GM19372 (cell line): ENCODE data around the gene ACMSD.
"Not testable (repeated sequence)": the region's sequence is repeated elsewhere in the genome, so short reads cannot be mapped to it uniquely, and the experiment has no call there.

Source experiments
- ATAC-seq: cut with Tn5 transposase; IDR thresholded peaks from one replicate; pipeline ENCODE4 v1.9.1; 2021; ENCODE audit warnings: mild to moderate bottlenecking, low read depth, moderate library complexity; ENCODE audit not compliant: unreplicated experiment

Gene ACMSD

GRCh38 chr2:134900151-134900550 lies 61.7 kb downstream of the ACMSD start:
- no peak for ATAC-seq

DNA sequence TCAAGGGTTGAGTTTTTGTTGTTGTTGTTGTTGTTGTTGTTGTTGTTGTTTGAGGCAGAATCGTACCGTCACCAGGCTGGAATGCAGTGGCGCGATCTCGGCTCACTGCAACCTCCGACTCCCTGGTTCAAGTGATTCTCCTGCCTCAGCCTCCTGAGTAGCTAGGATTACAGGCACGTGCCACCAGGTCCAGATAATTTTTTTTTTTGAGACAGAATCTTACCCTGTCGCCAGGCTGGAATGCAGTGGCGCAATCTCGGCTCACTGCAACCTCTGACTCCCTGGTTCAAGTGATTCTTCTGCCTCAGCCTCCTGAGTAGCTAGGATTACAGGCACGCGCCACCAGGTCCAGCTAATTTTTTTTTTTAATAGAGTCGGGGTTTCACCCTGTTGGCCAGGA lies 65.3 kb downstream of the ACMSD start:
- ATAC-seq, result not testable (repeated sequence)

DNA sequence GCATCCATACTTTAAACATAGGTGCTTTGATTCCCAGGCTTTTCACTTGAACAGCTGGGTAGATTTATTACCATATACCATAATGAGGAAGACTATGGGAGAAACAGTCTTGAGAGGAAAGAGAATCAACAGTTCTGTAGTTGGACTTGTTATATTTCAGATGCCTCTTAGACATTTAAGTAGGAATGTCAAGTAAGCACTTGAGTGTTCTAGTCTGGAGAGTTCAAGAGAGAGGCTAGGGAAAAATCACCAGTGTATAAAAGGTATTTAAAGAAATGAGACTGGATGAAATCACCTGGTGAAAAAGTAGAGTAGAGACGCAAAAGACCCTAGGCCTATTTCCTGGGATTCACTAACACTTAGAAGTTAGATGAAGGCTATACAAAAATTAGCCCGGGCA lies 66.8 kb downstream of the ACMSD start:
- ATAC-seq, result no peak

GRCh38 chr2:134906726-134907125 lies 68.3 kb downstream of the ACMSD start:
- no peak for ATAC-seq

DNA sequence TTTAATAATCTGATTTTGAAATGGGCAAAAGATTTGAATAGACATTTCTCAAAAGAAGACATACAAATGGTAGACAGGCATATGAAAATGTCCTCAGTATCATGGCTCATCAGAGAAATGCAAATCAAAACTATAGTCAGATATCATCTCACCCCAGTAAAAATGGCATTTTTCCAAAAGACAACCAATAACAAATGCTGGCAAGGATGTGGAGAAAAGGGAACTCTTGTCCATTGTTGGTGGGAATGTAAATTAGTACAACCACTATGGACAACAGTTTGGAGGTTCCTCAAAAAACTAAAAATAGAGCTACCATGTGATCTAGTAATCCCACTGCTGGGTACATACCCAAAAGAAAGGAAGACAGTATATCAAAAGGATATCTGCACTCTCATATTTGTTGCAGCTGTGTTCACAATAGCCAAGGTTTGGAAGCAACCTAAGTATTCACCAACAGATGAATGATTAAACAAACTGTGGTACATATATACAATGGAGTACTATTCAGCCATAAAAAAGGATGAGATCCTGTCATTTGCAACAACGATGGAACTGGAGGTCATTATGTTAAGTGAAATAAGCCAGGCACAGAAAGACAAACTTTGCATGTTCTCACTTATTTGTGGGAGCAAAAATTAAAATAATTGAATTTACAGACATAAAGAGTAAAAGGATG lies 69.2 kb downstream of the ACMSD start:
- not testable (repeated sequence) for ATAC-seq

DNA sequence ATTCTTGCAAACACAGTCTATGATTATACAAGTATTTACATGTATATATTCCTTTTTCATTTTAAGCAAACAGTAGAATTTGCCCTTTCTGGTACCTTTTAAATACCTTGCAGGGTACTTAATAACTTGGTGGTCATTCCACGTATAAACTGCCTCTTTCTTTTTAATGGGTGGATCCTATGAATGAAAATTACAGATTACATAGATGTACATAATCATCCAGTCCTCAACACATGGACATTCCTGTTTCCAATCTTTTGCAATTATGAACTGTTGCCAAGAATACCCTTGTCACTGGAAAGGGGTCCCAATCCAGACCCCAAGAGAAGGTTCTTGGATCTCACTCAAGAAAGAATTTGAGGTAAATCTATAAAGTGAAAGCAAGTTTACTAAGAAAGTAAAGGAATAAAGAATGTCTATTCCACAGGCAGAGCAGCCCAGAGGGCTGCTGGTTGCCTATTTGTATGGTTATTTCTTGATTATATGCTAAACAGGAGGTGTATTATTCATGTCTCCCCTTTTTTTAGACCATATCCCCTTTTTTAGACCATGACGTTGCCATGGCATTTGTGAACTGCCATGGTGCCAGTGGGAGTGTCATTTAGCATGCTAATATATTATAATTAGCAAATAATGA lies 72.5 kb downstream of the ACMSD start:
- ATAC-seq, result no peak

DNA sequence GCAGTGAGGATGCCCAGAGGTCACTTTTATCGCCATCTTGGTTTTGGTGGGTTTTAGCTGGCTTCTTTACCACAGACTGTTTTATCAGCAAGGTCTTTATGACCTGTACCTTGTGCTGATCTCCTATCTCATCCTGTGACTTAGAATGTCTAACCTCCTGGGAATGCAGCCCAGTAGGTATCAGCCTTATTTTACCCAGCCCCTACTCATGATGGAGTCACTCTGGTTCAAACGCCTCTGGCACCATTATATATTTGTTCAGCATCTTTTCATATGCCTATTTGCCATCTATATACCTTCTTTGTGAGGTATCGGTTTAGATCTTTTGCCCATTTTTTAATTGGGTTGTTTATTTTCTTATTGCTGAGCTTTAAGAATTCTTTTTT lies 73.0 kb downstream of the ACMSD start:
- no peak for ATAC-seq

- no peak for ATAC-seq
Measured at GRCh38 chr2:134912361-134912760, 73.9 kb downstream of the ACMSD start.

DNA sequence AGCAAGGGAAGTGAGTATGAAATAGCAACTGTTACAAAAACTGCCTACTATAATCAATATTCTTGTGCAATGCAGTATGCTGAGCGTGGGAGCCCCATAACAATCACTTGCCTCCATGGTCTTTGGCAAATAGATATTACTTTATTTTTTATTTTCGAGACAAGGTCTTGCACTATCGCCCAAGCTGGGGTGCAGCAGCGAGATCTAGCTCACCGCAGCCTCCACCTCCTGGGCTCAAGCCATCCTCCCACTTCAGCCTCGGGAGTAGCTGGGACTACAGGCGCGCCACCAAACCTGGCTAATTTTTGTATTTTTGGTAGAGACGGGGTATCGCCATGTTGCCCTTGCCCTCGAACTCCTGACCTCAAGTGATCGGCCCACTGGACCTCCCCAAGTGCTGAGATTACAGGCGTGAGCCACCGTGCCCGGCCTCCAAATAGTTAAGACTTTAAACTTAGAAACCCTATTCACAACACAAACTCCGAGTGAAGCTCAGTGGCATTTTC lies 79.0 kb downstream of the ACMSD start:
- ATAC-seq, result no peak

DNA sequence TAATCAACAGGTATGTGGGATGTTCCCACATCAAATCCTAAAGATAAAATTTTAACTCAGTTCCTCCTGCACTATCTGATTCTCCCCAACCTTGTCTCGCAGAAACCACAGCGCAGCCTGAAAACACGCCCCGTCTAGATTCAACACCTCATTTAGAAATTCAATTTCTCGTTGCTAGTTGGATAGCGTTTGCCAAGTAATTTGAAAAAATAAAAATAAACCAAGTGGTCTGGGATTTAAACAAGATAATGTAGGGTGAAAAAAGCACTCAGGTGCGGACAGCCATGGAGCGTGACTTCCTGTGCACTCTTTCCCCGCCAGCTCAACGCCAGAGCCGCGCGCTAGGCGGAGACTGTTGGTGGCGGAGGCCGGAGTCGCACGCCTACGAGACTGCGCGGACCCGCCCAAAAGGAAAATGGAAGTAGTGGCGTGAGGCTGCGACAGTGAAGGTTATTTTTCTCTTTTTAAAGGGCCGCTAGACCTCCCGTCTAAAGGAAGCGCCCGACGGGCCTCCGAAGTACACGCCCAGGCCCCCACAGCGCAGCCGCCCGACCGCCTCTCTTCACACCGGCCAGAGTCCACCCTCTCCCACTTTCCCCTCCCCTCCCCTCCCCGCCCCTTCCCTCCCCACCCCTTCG lies 79.6 kb downstream of the ACMSD start:
- ATAC-seq, result peak; percentile 63

DNA sequence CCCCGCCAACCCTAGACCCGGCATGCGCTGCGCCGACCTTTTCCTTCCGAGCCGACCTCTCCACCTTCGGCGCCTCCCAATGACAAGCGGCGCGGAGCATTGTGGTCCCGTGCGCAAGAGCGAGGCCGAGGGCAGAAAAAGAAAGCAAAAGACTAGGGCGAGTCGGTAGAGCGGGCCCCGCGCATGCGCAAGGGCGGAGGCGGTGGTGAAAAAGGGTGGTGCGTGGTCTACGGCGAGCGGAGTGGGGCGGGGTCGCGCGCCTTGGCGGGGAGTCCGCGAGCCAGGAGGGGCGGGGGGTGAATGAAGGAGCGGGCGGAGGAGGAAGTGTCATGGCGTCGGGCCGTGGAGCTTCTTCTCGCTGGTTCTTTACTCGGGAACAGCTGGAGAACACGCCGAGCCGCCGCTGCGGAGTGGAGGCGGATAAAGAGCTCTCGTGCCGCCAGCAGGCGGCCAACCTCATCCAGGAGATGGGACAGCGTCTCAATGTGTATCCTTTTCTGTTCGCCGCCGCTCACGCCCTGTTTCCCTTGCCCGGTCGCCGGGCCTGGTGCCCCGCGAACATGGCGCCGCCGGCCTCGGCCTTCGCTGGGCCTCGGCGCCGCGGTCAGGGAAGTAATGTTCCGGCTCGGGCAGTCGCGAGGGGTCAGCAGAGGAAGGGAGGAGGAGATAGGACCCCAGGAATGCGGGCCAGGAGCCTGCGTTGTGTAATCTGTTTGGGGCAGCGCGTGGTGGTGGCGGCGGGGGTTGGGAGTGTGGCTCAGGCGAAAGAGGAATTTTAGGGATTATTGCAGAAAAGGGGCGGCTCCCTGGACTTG lies 80.3 kb downstream of the ACMSD start, which contains the start of gene CCNT2:
TSS of gene CCNT2 (plus strand) at position 297 of the 815 bp plus-strand sequence. CDS start at position 330, 33 bp downstream.
- ATAC-seq, result peak; percentile 73

DNA sequence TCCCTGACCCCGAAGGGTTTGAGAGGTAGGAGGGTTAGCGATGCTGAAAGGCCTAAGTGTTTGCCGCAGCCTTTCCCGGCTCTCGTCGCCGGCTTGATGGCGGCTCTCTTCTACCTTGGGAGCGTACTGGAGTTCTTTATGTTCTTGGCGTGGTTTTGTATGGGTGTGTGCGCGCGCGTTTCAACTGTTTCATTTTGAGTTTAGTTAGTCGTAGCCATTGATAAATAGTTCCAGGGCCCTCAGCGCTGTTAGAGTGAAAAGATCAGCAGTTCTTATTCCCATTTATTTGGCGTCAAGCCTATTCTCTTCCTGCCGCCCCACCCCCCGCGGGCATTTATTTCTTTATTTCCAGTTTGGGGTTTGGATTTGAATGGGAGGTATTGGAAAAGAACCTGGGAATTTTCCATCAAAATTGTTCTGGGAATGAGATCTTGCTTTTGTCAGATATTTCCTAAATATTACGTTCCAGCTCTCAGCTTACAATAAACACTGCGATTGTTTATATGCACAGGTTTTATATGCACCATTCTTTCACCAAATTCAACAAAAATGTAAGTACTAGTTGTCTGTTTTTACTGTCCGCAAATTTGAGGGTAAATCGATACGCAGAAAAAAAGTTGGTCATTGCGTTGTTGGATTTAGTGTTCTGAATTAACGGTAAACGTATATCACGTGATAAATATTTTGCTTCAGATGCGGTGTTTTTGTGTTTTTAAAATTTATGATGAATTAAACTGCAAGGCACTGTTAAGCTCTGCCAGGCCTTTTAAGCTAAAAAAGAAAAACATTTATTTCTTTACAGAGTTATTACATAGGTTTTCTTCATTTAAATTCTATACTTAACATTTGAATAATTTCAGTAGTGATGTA lies 81.2 kb downstream of the ACMSD start:
- ATAC-seq, result no peak

GRCh38 chr2:134924912-134925311 lies 86.5 kb downstream of the ACMSD start:
- no peak for ATAC-seq

DNA sequence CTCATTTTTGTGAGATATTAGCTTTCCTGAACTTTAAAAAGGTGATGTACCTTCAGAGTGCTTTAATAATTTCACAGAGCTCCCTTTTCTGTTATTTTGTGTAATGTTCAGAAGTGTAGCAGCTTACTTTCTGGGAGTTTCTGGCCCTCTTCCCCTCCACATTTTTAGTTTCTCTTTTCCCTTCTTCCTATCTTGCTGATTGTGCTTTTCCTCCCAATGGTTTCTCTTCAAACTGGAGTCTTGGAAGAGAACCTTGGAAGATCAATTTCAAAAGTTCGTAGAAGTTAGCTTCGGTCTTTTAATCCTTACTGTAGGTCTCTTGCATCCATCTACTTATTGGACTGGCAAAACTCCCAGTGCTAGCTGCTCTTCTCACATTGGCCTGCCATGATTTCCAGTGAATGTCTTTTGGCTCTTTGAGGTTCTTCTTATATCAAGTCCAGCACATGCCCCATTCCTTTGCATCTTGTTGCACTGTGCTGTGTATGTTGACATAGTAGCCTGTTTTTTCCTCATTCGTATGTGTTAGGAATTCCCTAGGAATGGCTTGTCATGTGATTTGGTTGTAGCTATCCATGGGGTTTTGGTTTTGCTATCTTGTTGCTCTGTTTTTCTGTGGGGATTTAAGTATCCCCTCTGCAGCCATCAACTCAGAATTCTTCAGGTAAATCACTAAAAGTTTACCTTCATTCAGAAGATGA lies 88.0 kb downstream of the ACMSD start:
- ATAC-seq, result no peak

GRCh38 chr2:134927195-134927594 lies 88.8 kb downstream of the ACMSD start:
- no peak for ATAC-seq

- no peak for ATAC-seq
Measured at GRCh38 chr2:134932864-134933526, 94.6 kb downstream of the ACMSD start.

DNA sequence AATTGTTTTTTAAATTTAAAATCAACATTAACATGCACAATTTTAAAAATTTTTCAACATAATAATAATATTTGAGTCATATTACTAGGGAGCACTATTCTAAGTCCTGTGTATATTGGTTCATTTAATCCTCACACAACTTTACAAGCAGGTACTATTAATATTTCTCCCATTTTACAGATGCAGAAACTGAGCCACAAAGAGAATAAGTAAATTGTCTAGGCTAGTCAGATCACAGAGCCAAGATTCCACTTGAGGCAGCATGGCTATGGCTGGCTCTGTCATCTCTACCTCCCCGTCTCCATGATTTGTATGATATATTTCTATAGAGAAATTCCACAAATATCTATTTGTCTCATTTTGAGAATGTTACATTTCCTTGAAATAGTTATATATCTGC lies 95.3 kb downstream of the ACMSD start:
- ATAC-seq, result no peak

DNA sequence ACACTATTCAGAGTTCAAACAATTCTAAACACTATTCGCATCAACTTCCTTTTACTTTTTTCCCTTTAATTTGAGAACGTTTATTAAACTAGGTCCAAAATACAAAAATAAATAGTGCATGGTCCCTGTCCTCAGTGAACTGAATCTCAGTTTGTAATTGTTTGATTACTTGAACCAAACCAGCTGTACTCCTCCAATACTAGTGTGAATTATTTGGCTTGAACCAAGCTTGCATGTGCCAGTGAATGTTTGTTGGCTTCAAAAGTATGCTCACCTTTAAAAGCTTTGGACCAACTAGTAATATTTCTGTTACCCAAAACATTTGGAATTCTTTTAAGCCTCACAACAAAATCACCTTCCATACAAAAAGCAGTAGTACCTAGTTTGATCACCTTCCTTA lies 95.7 kb downstream of the ACMSD start:
- ATAC-seq, result no peak

- no peak for ATAC-seq
Measured at GRCh38 chr2:134934641-134935040, 96.2 kb downstream of the ACMSD start.
